Fibroblast of pulmonary artery (primary cell): Measurements from ENCODE around the gene NTRK3.

Source experiments
- DNase-seq: peaks from one replicate; pipeline ENCODE4 v3.0.0-alpha.2; 2010; ENCODE audit warnings: low read depth
- H3K4me3 ChIP-seq: replicated peaks from 2 replicates; pipeline ENCODE4 v1.5.1; 2011; ENCODE audit warnings: low read depth, mild to moderate bottlenecking, control low read depth, low read length, moderate library complexity
- CTCF ChIP-seq: IDR thresholded peaks from 2 replicates; pipeline ENCODE4 v1.5.1; 2011; ENCODE audit warnings: mild to moderate bottlenecking, control low read depth, low read length, inconsistent platforms; ENCODE audit errors: missing control alignments

NTRK3 gene

GRCh38 chr15:88220443-88221335 lies 35.9 kb downstream of the NTRK3 start:
- TF ChIP-seq CTCF, result no peak
- no peak for DNase-seq
- H3K4me3 ChIP-seq, result no peak overlapping the region

DNA sequence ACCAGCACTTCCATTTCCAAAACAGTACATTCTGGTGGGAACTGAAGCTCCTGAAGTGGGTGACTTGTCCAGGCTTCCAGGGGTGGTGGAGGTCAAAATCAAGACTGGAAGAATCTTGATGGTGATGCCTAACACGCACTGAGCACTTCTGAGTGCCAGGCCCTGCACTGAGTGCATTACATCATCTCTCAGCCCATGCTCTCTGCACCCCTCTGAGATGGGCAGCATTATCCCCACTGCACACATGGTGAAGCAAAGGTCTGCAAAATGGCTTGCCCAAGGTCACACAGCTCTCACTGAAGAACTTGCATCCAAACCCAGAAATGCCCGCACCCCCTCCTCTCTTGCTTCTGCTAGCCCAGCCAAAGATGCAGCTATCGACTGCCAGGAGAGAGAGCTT lies 36.9 kb downstream of the NTRK3 start:
- no peak for DNase-seq
- no peak for TF ChIP-seq CTCF
- no peak overlapping the region for H3K4me3 ChIP-seq

DNA sequence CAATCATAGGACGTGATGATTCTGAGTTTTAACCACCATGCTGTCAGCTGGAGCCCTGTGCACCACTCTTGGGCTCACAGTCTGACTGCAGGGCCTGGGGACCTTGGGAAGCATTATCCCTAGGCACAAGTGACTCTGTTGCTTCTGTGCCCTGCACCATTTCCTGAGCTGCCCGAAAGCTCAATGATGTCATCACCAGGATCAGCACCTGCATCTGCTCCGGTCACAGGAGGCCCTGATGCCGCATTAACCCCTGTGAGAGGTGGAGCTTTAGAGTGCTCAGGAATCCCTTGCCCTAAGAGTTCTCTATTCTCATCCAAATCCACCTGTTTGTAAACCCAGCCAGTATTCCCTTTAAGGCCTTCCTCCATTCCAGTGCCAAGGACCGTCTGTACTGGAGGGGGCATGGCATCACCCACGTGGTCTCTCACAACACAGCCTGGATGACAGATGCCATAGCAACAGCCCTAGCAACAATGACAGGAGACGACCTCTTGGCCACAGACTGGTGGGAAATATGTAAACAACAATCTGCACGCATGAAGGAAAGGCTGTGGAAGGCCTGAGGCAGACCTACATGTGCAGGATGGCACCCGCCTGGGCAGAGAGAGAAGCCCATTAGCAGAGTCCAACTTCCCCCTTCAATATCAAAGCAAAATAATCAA lies 37.9 kb downstream of the NTRK3 start:
- DNase-seq, result no peak
- H3K4me3 ChIP-seq, result no peak overlapping the region
- TF ChIP-seq CTCF, result no peak

DNA sequence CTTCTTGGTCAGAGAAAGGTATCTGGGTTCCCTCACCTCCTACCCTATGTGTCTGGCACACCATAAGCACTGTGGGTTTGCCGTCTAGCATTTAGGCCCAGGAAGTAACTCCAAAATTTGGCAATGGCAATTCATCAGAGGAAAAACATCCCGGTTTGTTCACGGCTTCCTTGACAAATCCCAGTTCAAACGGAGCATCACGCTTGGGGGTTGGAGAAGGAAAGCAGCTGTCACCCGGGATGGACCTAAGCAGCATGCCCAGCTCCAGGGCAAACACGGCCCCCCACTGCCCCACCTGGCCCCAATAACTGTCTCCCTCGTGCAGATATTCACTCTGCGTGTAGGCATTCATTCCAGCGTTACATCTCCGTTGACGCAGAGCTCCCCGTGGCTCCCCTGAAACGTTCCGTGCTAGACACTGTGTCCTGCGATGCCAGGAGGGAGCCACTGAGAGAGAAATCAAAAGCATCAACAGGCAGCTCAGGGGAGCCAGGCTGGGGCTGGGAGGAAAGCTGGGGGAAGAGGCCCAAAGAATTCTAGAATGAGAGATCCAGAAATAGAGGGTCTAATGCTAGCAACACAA lies 41.4 kb downstream of the NTRK3 start:
- no peak for TF ChIP-seq CTCF
- no peak overlapping the region for H3K4me3 ChIP-seq
- DNase-seq, result no peak

DNA sequence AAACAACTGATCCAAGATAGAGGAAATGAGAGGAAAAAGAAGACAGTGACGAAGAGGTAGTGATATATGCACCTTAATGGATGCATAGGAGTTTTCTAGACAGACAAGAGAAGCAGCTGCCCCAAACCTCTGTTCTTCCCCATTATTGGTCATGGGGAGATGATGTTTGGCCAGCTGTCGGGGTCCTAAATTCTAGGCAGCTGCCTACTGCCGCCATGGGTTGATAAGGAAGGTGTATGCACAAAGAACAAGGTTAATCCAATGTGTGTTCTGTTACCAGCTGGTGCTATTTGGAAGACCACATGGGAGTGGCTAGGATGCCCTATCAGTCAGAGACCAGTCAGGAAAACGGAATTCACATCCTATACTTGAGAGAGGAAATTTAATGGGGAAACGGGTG lies 47.4 kb downstream of the NTRK3 start:
- DNase-seq, result no peak
- H3K4me3 ChIP-seq, result no peak overlapping the region
- TF ChIP-seq CTCF, result no peak

DNA sequence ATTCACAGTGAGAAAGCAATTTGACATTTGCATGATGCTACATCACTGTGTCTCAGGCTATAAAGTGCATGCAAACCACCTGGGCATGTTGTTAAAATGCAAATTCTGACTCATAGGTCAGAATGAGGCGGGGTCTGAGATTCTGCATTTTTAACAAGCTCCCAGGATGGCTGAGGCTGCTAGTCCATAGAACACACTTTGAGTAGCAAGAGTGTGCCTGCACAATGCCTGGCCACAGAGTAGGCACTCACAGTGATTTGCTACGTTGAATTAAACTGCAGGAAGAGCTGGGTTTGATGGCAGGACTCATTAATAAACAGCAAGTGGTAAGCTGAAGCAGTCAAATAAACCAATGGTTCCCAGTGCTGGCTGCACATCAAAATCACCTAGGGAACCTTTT lies 48.1 kb downstream of the NTRK3 start:
- no peak for DNase-seq
- no peak for TF ChIP-seq CTCF
- H3K4me3 ChIP-seq, result no peak overlapping the region
